Stimulated activated CD8-positive, alpha-beta memory T cell treated with anti-CD3 and anti-CD28 coated beads, Interleukin-12 subunit alpha, Interleukin-12 subunit beta, amount 100 ng/mL, for 4 hours (primary cell): ENCODE results near the gene SPEG.
A peak's percentile ranks its signal among the peaks of the same experiment; 100 is the strongest.
"Not testable (repeated sequence)": the region's sequence is repeated elsewhere in the genome, so short reads cannot be mapped to it uniquely, and the experiment has no call there.

Experiments used
- DNase-seq: peaks from one replicate; pipeline ENCODE4 v3.0.0-alpha.2; 2020; ENCODE audit warnings: low read depth

The SPEG gene

GRCh38 chr2:219434718-219435525 is at the start of gene SPEG:
SPEG (plus strand) TSS chr2:219434843; CDS start chr2:219434978, 135 bp downstream.
- DNase-seq = no peak

- no peak for DNase-seq
Observed at GRCh38 chr2:219384859-219385258, 49.8 kb upstream of the SPEG start.

- DNase-seq = no peak
Observed at GRCh38 chr2:219385958-219386520, 48.6 kb upstream of the SPEG start.

GRCh38 chr2:219386532-219387280 is 47.9 kb upstream of the SPEG start:
- DNase-seq = no peak

GRCh38 chr2:219387306-219388120 is 47.1 kb upstream of the SPEG start, which contains the start of gene DNPEP:
DNPEP (minus strand) TSS chr2:219387912; CDS start chr2:219387794, 118 bp downstream.
- DNase-seq = peak; percentile 91

GRCh38 chr2:219388121-219388906 is 46.3 kb upstream of the SPEG start:
- peak; percentile 99 for DNase-seq

- DNase-seq = no peak
Observed at GRCh38 chr2:219388907-219389156, 45.8 kb upstream of the SPEG start.

GRCh38 chr2:219392754-219393153 is 41.9 kb upstream of the SPEG start:
- DNase-seq = no peak

- DNase-seq = not testable (repeated sequence)
Observed at GRCh38 chr2:219395056-219395455, 39.6 kb upstream of the SPEG start.

- no peak for DNase-seq
Observed at GRCh38 chr2:219395609-219396008, 39.0 kb upstream of the SPEG start.

GRCh38 chr2:219396863-219397457 is 37.7 kb upstream of the SPEG start:
- no peak for DNase-seq

- no peak for DNase-seq
Observed at GRCh38 chr2:219398721-219399363, 35.8 kb upstream of the SPEG start.

GRCh38 chr2:219399716-219400478 is 34.7 kb upstream of the SPEG start:
- DNase-seq = no peak

- DNase-seq = no peak
Observed at GRCh38 chr2:219400562-219400961, 34.1 kb upstream of the SPEG start.

- DNase-seq = no peak
Observed at GRCh38 chr2:219401606-219402005, 33.0 kb upstream of the SPEG start.

GRCh38 chr2:219402665-219403515 is 31.8 kb upstream of the SPEG start:
- DNase-seq = peak; percentile 18

- no peak for DNase-seq
Observed at GRCh38 chr2:219403861-219404260, 30.8 kb upstream of the SPEG start.

- DNase-seq = no peak
Observed at GRCh38 chr2:219404291-219404910, 30.2 kb upstream of the SPEG start.
